Loucy (cell line): Measurements from ENCODE around the gene AQP6.

Experiments used
- H2AFZ ChIP-seq: fragments of 200-600 bp; sonication (generic); 2 replicates; pipeline ENCODE4 v1.6.0; 2016; ENCODE audit warnings: antibody characterized with exemption, mild to moderate bottlenecking, low read length, moderate library complexity
- H3F3A ChIP-seq: fragments of 200-600 bp; 2 replicates; pipeline ENCODE4 v1.6.0; 2016; ENCODE audit warnings: antibody characterized with exemption, low read depth, mild to moderate bottlenecking
- H3K27me3 ChIP-seq: fragments of 200-600 bp; sonication (generic); 2 replicates; pipeline ENCODE4 v1.6.1; 2014; ENCODE audit warnings: low read length, mild to moderate bottlenecking; ENCODE audit not compliant: insufficient read depth, poor library complexity, severe bottlenecking
- H3K36me3 ChIP-seq: fragments of 200-600 bp; sonication (generic); 2 replicates; pipeline ENCODE4 v1.6.1; 2016; ENCODE audit warnings: low read length; ENCODE audit not compliant: insufficient read depth
- H3K4me1 ChIP-seq: fragments of 200-600 bp; sonication (generic); 2 replicates; pipeline ENCODE4 v1.5.1; 2014; ENCODE audit warnings: low read length, mild to moderate bottlenecking; ENCODE audit not compliant: insufficient read depth, poor library complexity, severe bottlenecking
- H3K4me2 ChIP-seq: fragments of 200-600 bp; sonication (generic); 2 replicates; pipeline ENCODE4 v1.6.0; 2014; ENCODE audit warnings: antibody characterized with exemption, low read length, low read depth, mild to moderate bottlenecking; ENCODE audit not compliant: poor library complexity, severe bottlenecking
- H3K4me3 ChIP-seq: fragments of 200-600 bp; sonication (generic); 2 replicates; pipeline ENCODE4 v1.5.1; 2014; ENCODE audit warnings: low read length, mild to moderate bottlenecking, mixed read lengths; ENCODE audit not compliant: poor library complexity, severe bottlenecking
- H3K79me2 ChIP-seq: fragments of 200-600 bp; sonication (generic); 2 replicates; pipeline ENCODE4 v1.6.1; 2014; ENCODE audit warnings: low read length; ENCODE audit not compliant: insufficient read depth
- H3K9ac ChIP-seq: fragments of 200-600 bp; sonication (generic); 2 replicates; pipeline ENCODE4 v1.6.0; 2014; ENCODE audit warnings: mild to moderate bottlenecking, low read depth, low read length, moderate library complexity; ENCODE audit not compliant: poor library complexity, severe bottlenecking
- H3K9me2 ChIP-seq: fragments of 200-600 bp; sonication (generic); replicated peaks from 2 replicates; pipeline ENCODE4 v1.6.1; 2016; ENCODE audit warnings: low read depth, low read length, mixed read lengths
- H3K9me3 ChIP-seq: fragments of 200-600 bp; sonication (generic); 2 replicates; pipeline ENCODE4 v1.6.1; 2014; ENCODE audit warnings: mild to moderate bottlenecking, antibody characterized with exemption, low read length, low read depth; ENCODE audit not compliant: insufficient read depth
- H4K20me1 ChIP-seq: fragments of 200-600 bp; sonication (generic); 2 replicates; pipeline ENCODE4 v1.6.0; 2014; ENCODE audit warnings: antibody characterized with exemption, low read length, mild to moderate bottlenecking; ENCODE audit not compliant: insufficient read depth, poor library complexity, severe bottlenecking
- CTCF ChIP-seq: fragments of 200-600 bp; sonication (generic); conservative IDR thresholded peaks from 2 replicates; pipeline ENCODE4 v1.5.1; 2014; ENCODE audit warnings: mild to moderate bottlenecking, antibody characterized with exemption, low read length
- EZH2phosphoT487 ChIP-seq: fragments of 200-600 bp; IDR thresholded peaks from 2 replicates; pipeline ENCODE4 v1.6.1; 2018; ENCODE audit warnings: antibody characterized with exemption, mild to moderate bottlenecking, moderate library complexity, borderline replicate concordance

AQP6 gene

GRCh38 chr12:49949866-49950265, 22.9 kb upstream of the AQP6 start:
- H2AFZ ChIP-seq, result no peak overlapping the region
- 0 out of 2 replicates have a peak, but pooled peaks cover 3% of the 10 kb centered on the region for H3F3A ChIP-seq
- H3K4me1 ChIP-seq, result peaks cover 51% of the 10 kb centered on the region
- H3K4me2 ChIP-seq, result no peak overlapping the region
- H3K4me3 ChIP-seq, result no peak overlapping the region
- no peaks in the 10 kb centered on the region for H3K9me3 ChIP-seq
- H3K79me2 ChIP-seq, result no peaks in the 10 kb centered on the region
- no peaks in the 10 kb centered on the region for H3K27me3 ChIP-seq
- no peaks in the 10 kb centered on the region for H3K9me2 ChIP-seq
- H3K9ac ChIP-seq, result no peak overlapping the region
- no peaks in the 10 kb centered on the region for H3K36me3 ChIP-seq
- TF ChIP-seq CTCF, result no peak
- TF ChIP-seq EZH2phosphoT487, result no peak
- no peaks in the 10 kb centered on the region for H4K20me1 ChIP-seq

GRCh38 chr12:49950273-49951251, 22.2 kb upstream of the AQP6 start, which contains the start of gene AQP2:
Gene AQP2, plus strand, starts transcription at chr12:49950737. Its CDS starts 94 bp downstream, at chr12:49950831.
- Histone ChIP-seq H3K27me3 (no peaks in the 10 kb centered on the region), H3K9ac (peak within 1 kb of the TSS; percentile 20), H3K9me2 (no peaks in the 10 kb centered on the region), H3K36me3 (no peaks in the 10 kb centered on the region), H4K20me1 (no peaks in the 10 kb centered on the region), H2AFZ (0 out of 2 replicates have a peak within 1 kb of the TSS, but pooled peaks have one; percentile 13), H3K4me3 (no peak within 1 kb of the TSS), H3K79me2 (no peaks in the 10 kb centered on the region), H3K9me3 (no peaks in the 10 kb centered on the region), H3K4me2 (no peak within 1 kb of the TSS), H3K4me1 (peaks cover 47% of the 10 kb centered on the region), H3F3A (0 out of 2 replicates have a peak, but pooled peaks cover 3% of the 10 kb centered on the region)
- TF ChIP-seq EZH2phosphoT487, result no peak
- no peak for TF ChIP-seq CTCF

DNA sequence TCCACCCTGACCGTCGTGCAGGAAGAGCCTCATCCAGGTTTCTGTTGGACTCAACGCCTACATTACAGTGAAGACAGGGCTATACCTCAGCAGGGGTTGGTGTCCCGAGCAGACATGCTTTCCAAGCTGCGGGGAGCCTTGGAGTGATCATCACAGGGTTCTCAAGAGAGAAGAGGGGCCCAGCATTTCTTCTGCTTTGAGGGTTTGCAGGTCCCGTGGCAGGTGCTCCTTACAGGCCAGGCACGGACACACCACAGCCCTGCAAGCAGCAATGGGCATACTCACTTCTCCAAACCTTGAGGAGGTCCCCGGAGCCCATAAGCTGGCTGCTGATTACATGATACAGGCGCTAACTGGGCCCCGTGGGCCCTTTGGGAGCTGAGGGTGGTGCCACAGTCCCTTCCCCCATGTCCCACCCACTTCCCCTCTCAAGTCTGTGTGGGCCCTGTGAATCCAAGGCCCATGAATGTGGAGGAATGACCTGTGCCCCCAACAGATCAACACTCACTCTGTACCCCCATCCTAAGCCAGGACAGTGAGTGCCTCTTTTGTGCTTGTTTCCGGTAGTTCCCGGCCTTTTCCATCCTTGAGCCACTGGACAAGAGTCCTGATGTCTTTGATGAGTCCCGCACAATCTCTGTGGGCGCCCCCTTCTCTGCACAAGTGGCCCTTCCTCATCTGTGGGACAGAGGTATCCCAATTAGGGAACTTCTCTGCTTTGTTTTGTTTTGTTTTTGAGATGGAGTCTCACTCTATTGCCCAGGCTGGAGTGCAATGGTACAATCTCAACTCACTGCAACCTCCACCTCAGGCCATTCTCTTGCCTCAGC, 21.1 kb upstream of the AQP6 start:
- Histone ChIP-seq H3K4me2 (no peak overlapping the region), H3K27me3 (no peaks in the 10 kb centered on the region), H3K79me2 (no peaks in the 10 kb centered on the region), H2AFZ (peak overlapping the region; percentile 13; the same call in 1 of the 2 replicates), H3K36me3 (no peaks in the 10 kb centered on the region), H3F3A (0 out of 2 replicates have a peak, but pooled peaks cover under 1% of the 10 kb centered on the region), H3K4me3 (no peak overlapping the region), H3K9ac (peak overlapping the region; percentile 20), H4K20me1 (no peaks in the 10 kb centered on the region), H3K4me1 (peaks cover 48% of the 10 kb centered on the region), H3K9me3 (no peaks in the 10 kb centered on the region), H3K9me2 (no peaks in the 10 kb centered on the region)
- TF ChIP-seq CTCF (no peak), EZH2phosphoT487 (no peak)
